NB4 (cell line): ENCODE results near the gene BATF3.
"Not testable (repeated sequence)": the region's sequence is repeated elsewhere in the genome, so short reads cannot be mapped to it uniquely, and the experiment has no call there.

Experiments used
- DNase-seq: peaks from one replicate; pipeline ENCODE4 v3.0.0; 2010; ENCODE audit warnings: low read depth
- H3K4me3 ChIP-seq: one replicate; pipeline ENCODE4 v1.5.1; 2011; ENCODE audit warnings: mild to moderate bottlenecking, low read depth, low read length, moderate library complexity
- CTCF ChIP-seq: IDR thresholded peaks from one replicate; pipeline ENCODE4 v1.5.1; 2012; ENCODE audit warnings: low read depth, low read length
- MAX ChIP-seq: IDR thresholded peaks from 2 replicates; pipeline ENCODE4 v1.6.1; 2011; ENCODE audit warnings: low read depth, low read length
- MYC ChIP-seq: IDR thresholded peaks from 2 replicates; pipeline ENCODE4 v1.6.1; 2011; ENCODE audit warnings: low read depth, low read length
- POLR2A ChIP-seq: IDR thresholded peaks from 2 replicates; pipeline ENCODE4 v1.6.1; 2011; ENCODE audit warnings: mild to moderate bottlenecking; ENCODE audit not compliant: insufficient read length; ENCODE audit errors: extremely low read depth

The BATF3 gene

GRCh38 chr1:212667223-212668139 lies 32.2 kb downstream of the BATF3 start:
- DNase-seq = peak; percentile 26
- H3K4me3 ChIP-seq = no peak overlapping the region
- TF ChIP-seq MAX (no peak), CTCF (no peak), MYC (no peak), POLR2A (no peak)

- no peak for DNase-seq
- no peak for TF ChIP-seq POLR2A
- no peak for TF ChIP-seq MAX
- no peak for TF ChIP-seq MYC
- TF ChIP-seq CTCF = no peak
- H3K4me3 ChIP-seq = no peak overlapping the region
These were observed 33.4 kb downstream of the BATF3 start for GRCh38 chr1:212666116-212666775.

GRCh38 chr1:212665241-212666115 lies 34.2 kb downstream of the BATF3 start:
- H3K4me3 ChIP-seq = peak overlapping the region; percentile 37
- DNase-seq = peak; percentile 84
- TF ChIP-seq POLR2A (no peak), MAX (no peak), CTCF (peak; percentile 76)

GRCh38 chr1:212664409-212665199 lies 35.0 kb downstream of the BATF3 start:
- no peak overlapping the region for H3K4me3 ChIP-seq
- DNase-seq = no peak
- TF ChIP-seq MAX = no peak
- TF ChIP-seq CTCF = no peak
- no peak for TF ChIP-seq MYC
- TF ChIP-seq POLR2A = no peak

GRCh38 chr1:212658250-212658649 lies 41.4 kb downstream of the BATF3 start:
- not testable (repeated sequence) for H3K4me3 ChIP-seq, DNase-seq
